Measurements from ENCODE around the gene RPL5. TPM values are rescaled to one million over a fixed set of nuclear protein-coding genes. Genes with fewer than 3 reads are reported as not detected.

Gene RPL5
- total RNA-seq, 2 donors from 2014 or later, result 1,039 to 1,980 TPM

DNA sequence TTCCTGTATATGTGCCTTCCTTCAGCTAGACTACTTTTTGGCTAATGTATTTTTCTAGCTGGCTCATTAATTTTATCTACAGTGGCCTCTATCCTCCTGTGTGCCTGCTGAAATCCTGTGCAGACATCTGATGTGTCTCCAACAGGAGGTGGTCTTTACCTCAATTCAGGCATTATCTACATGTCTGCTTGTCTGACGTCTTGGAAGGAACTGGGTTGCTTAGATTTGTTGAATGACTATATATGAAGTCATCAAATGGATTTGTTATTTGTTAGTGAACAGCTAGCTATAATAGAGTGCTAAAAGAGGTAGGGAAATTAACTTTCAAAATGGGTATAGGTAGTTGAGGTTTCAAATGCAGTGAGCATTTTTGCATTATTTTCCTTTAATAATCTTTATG lies 6.7 kb downstream of the RPL5 start:
- Histone ChIP-seq H3K27me3 (replicated peaks; ENCODE audit: insufficient read depth) (no peaks in the 10 kb centered on the region), H3K36me3 (peaks cover 0 to 9% of the 10 kb centered on the region in 2 donors), H3K4me3 (no peak overlapping the region), H3K4me1 (replicated peaks) (peaks cover 14% of the 10 kb centered on the region), H3K27ac (no peak overlapping the region), H3K9me3 (no peaks in the 10 kb centered on the region)
- no peak for TF ChIP-seq CTCF (IDR thresholded peaks at IDR 0.05)
- intact Hi-C loops (cut with DNase I), result no loop called here
- no peak for DNase-seq (ENCODE audit: low spot score)
- 0% methylated on average over 1 of the region's 1 CpG for WGBS

- Histone ChIP-seq H3K9me3 (no peaks in the 10 kb centered on the region), H3K36me3 (peaks cover 0 to 9% of the 10 kb centered on the region in 2 donors), H3K4me3 (no peak overlapping the region), H3K27me3 (replicated peaks; ENCODE audit: insufficient read depth) (no peaks in the 10 kb centered on the region), H3K27ac (no peak overlapping the region), H3K4me1 (replicated peaks) (peaks cover 5% of the 10 kb centered on the region)
- no peak for TF ChIP-seq POLR2AphosphoS5 (IDR thresholded peaks at IDR 0.05)
- TF ChIP-seq POLR2A (IDR thresholded peaks at IDR 0.05), result no peak
- TF ChIP-seq CTCF (IDR thresholded peaks at IDR 0.05), result no peak
- intact Hi-C loops (cut with DNase I), result no loop called here
- DNase-seq (ENCODE audit: low spot score), result no peak
- whole genome bisulfite sequencing, result 63% methylated on average over 2 of the region's 2 CpGs
Observed at GRCh38 chr1:92839442-92839841, 7.6 kb downstream of the RPL5 start.

- no peak overlapping the region for H3K27ac ChIP-seq
- intact Hi-C loops (cut with DNase I), result no loop called here
- no peak overlapping the region for H3K4me3 ChIP-seq
- no peaks in the 10 kb centered on the region for H3K4me1 ChIP-seq (replicated peaks)
- H3K27me3 ChIP-seq (replicated peaks; ENCODE audit: insufficient read depth), result no peaks in the 10 kb centered on the region
- TF ChIP-seq CTCF (IDR thresholded peaks at IDR 0.05) (no peak), POLR2A (IDR thresholded peaks at IDR 0.05) (no peak), POLR2AphosphoS5 (IDR thresholded peaks at IDR 0.05) (no peak)
- WGBS, result 59% methylated on average over 5 of the region's 5 CpGs
- peaks cover 0 to 9% of the 10 kb centered on the region in 2 donors for H3K36me3 ChIP-seq
- no peak for DNase-seq (ENCODE audit: low spot score)
- no peaks in the 10 kb centered on the region for H3K9me3 ChIP-seq
Observed at GRCh38 chr1:92840600-92840999, 8.8 kb downstream of the RPL5 start.

DNA sequence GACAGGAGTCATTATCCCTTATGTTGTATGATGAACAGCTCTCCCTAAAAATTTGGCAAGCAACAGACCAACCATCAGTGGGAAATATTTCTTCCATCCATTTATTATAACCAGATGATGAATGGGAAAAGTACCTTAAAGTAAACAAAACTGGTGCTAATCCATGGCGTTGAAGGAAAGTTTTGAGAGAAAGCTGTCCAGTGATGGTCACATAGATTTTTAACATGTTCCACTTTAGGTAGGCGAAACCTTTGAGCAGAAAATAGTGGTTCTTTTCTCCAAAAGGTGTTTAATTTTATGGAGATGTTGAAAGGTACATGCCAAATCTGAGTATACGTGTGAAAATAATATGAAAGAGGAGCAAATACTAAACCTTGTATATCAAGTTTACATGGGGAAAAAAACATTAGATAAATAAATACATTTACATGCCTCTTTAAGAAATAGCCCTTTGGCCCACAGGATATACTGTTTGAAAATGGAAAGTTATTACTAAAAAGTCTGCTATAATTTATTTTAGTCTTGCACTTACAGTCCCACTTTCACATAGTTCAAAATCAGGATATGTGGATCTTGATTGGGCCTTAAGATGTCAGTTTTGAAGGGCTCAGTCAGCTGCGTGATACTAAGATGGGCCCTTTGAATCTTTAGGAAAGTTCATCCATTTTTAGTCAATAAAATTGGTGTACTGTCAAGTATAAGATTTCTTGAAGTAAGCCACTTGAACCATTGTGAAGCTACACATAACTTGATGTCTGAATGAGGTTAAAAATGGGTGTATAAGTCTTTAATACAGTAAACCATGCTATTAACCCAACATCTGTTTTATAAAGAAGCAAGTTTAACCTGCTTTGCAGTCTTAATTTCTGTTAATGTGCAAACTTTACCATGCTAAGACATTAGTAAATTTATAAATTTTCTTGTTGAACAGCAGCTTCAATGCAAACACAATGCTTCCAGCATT lies 10.5 kb downstream of the RPL5 start:
- Histone ChIP-seq H3K4me1 (replicated peaks) (no peaks in the 10 kb centered on the region), H3K27me3 (replicated peaks; ENCODE audit: insufficient read depth) (no peaks in the 10 kb centered on the region), H3K36me3 (peaks cover 0 to 9% of the 10 kb centered on the region in 2 donors), H3K9me3 (no peaks in the 10 kb centered on the region), H3K4me3 (no peak overlapping the region), H3K27ac (no peak overlapping the region)
- intact Hi-C loops (cut with DNase I), result no loop called here
- WGBS, result 85% methylated on average over 4 of the region's 4 CpGs
- DNase-seq (ENCODE audit: low spot score), result no peak
- TF ChIP-seq POLR2AphosphoS5 (IDR thresholded peaks at IDR 0.05) (no peak), POLR2A (IDR thresholded peaks at IDR 0.05) (no peak), CTCF (IDR thresholded peaks at IDR 0.05) (no peak)

- peaks cover 0 to 9% of the 10 kb centered on the region in 2 donors for H3K36me3 ChIP-seq
- DNase-seq (ENCODE audit: low spot score), result no peak
- H3K9me3 ChIP-seq, result no peaks in the 10 kb centered on the region
- TF ChIP-seq CTCF (IDR thresholded peaks at IDR 0.05), result no peak
- no peak for TF ChIP-seq POLR2A (IDR thresholded peaks at IDR 0.05)
- no peak for TF ChIP-seq POLR2AphosphoS5 (IDR thresholded peaks at IDR 0.05)
- no peaks in the 10 kb centered on the region for H3K27me3 ChIP-seq (replicated peaks; ENCODE audit: insufficient read depth)
- 25% methylated on average over 2 of the region's 2 CpGs for WGBS
- no peak overlapping the region for H3K27ac ChIP-seq
- intact Hi-C loops (cut with DNase I), result no loop called here
- H3K4me1 ChIP-seq (replicated peaks), result no peaks in the 10 kb centered on the region
- H3K4me3 ChIP-seq, result no peak overlapping the region
Observed at GRCh38 chr1:92843046-92843423, 11.2 kb downstream of the RPL5 start.

All from prostate gland (tissue), 2 donors.